ENCODE data around the gene UNC45A.

Gene UNC45A

GRCh38 chr15:90956274-90957030 lies 21.4 kb downstream of the UNC45A start:
- Histone ChIP-seq H3K4me2 (peak overlapping the region; percentile 94), H3K9ac (peak overlapping the region; percentile 99; the same call in 1 of the 2 replicates), H3K4me1 (ENCODE audit: low read depth, poor library complexity, severe bottlenecking) (peaks cover 3% of the 10 kb centered on the region), H3K27ac (peak overlapping the region; percentile 99), H3K27me3 (ENCODE audit: insufficient read depth, low read depth) (no peaks in the 10 kb centered on the region), H3K4me3 (IDR thresholded peaks at IDR 0.05; ENCODE audit: insufficient read depth, low read depth, low read length) (no peak overlapping the region), H4K20me1 (ENCODE audit: insufficient read depth) (no peaks in the 10 kb centered on the region), H2AFZ (ENCODE audit: low read depth) (no peak overlapping the region), H3K79me2 (ENCODE audit: insufficient read depth, low read depth) (peaks cover 15% of the 10 kb centered on the region; the same call in 1 of the 2 replicates), H3K36me3 (ENCODE audit: insufficient read depth) (no peaks in the 10 kb centered on the region; the same call in 1 of the 2 replicates)
- TF ChIP-seq CTCF (conservative IDR thresholded peaks at IDR 0.05; ENCODE audit: low read depth, low read length), result peak; percentile 55

GRCh38 chr15:90957031-90957790 lies 22.1 kb downstream of the UNC45A start:
- Histone ChIP-seq H3K27ac (no peak overlapping the region), H3K4me1 (ENCODE audit: low read depth, poor library complexity, severe bottlenecking) (peaks cover 3% of the 10 kb centered on the region), H3K4me3 (IDR thresholded peaks at IDR 0.05; ENCODE audit: insufficient read depth, low read depth, low read length) (no peak overlapping the region), H3K36me3 (ENCODE audit: insufficient read depth) (no peaks in the 10 kb centered on the region; the same call in 1 of the 2 replicates), H4K20me1 (ENCODE audit: insufficient read depth) (no peaks in the 10 kb centered on the region), H2AFZ (ENCODE audit: low read depth) (no peak overlapping the region), H3K9ac (no peak overlapping the region), H3K79me2 (ENCODE audit: insufficient read depth, low read depth) (peaks cover 15% of the 10 kb centered on the region; the same call in 1 of the 2 replicates), H3K4me2 (no peak overlapping the region), H3K27me3 (ENCODE audit: insufficient read depth, low read depth) (no peaks in the 10 kb centered on the region)
- no peak for TF ChIP-seq CTCF (conservative IDR thresholded peaks at IDR 0.05; ENCODE audit: low read depth, low read length)

- H3K4me2 ChIP-seq, result no peak overlapping the region
- no peaks in the 10 kb centered on the region for H3K27me3 ChIP-seq (ENCODE audit: insufficient read depth, low read depth)
- no peak overlapping the region for H2AFZ ChIP-seq (ENCODE audit: low read depth)
- no peaks in the 10 kb centered on the region for H4K20me1 ChIP-seq (ENCODE audit: insufficient read depth)
- H3K27ac ChIP-seq, result no peak overlapping the region
- H3K79me2 ChIP-seq (ENCODE audit: insufficient read depth, low read depth), result peaks cover 15% of the 10 kb centered on the region; the same call in 1 of the 2 replicates
- no peak overlapping the region for H3K4me3 ChIP-seq (IDR thresholded peaks at IDR 0.05; ENCODE audit: insufficient read depth, low read depth, low read length)
- H3K9ac ChIP-seq, result no peak overlapping the region
- peaks cover 3% of the 10 kb centered on the region for H3K4me1 ChIP-seq (ENCODE audit: low read depth, poor library complexity, severe bottlenecking)
- no peak for TF ChIP-seq CTCF (conservative IDR thresholded peaks at IDR 0.05; ENCODE audit: low read depth, low read length)
- H3K36me3 ChIP-seq (ENCODE audit: insufficient read depth), result no peaks in the 10 kb centered on the region; the same call in 1 of the 2 replicates
Measured at GRCh38 chr15:90957791-90958190, 22.7 kb downstream of the UNC45A start.

GRCh38 chr15:90959028-90959595 lies 24.0 kb downstream of the UNC45A start:
- peaks cover 3% of the 10 kb centered on the region for H3K4me1 ChIP-seq (ENCODE audit: low read depth, poor library complexity, severe bottlenecking)
- H3K4me2 ChIP-seq, result no peak overlapping the region
- no peak overlapping the region for H2AFZ ChIP-seq (ENCODE audit: low read depth)
- H3K9ac ChIP-seq, result no peak overlapping the region
- H4K20me1 ChIP-seq (ENCODE audit: insufficient read depth), result no peaks in the 10 kb centered on the region
- H3K27ac ChIP-seq, result no peak overlapping the region
- TF ChIP-seq CTCF (conservative IDR thresholded peaks at IDR 0.05; ENCODE audit: low read depth, low read length), result no peak
- H3K27me3 ChIP-seq (ENCODE audit: insufficient read depth, low read depth), result no peaks in the 10 kb centered on the region
- H3K4me3 ChIP-seq (IDR thresholded peaks at IDR 0.05; ENCODE audit: insufficient read depth, low read depth, low read length), result no peak overlapping the region
- no peaks in the 10 kb centered on the region; the same call in 1 of the 2 replicates for H3K36me3 ChIP-seq (ENCODE audit: insufficient read depth)
- peaks cover 15% of the 10 kb centered on the region; the same call in 1 of the 2 replicates for H3K79me2 ChIP-seq (ENCODE audit: insufficient read depth, low read depth)
